ENCODE measurements around the gene RSPH3. TPM values are rescaled to one million over a fixed set of nuclear protein-coding genes. Genes with fewer than 3 reads are reported as not detected.
A peak's percentile ranks its signal among the peaks of the same experiment; 100 is the strongest.
"Not testable (repeated sequence)": the region's sequence is repeated elsewhere in the genome, so short reads cannot be mapped to it uniquely, and the experiment has no call there.

Gene RSPH3
- polyA plus RNA-seq, 1 donor (not counting 4 experiments of a cell fraction or from before 2014, with no cell fraction given): 4.4 TPM

DNA sequence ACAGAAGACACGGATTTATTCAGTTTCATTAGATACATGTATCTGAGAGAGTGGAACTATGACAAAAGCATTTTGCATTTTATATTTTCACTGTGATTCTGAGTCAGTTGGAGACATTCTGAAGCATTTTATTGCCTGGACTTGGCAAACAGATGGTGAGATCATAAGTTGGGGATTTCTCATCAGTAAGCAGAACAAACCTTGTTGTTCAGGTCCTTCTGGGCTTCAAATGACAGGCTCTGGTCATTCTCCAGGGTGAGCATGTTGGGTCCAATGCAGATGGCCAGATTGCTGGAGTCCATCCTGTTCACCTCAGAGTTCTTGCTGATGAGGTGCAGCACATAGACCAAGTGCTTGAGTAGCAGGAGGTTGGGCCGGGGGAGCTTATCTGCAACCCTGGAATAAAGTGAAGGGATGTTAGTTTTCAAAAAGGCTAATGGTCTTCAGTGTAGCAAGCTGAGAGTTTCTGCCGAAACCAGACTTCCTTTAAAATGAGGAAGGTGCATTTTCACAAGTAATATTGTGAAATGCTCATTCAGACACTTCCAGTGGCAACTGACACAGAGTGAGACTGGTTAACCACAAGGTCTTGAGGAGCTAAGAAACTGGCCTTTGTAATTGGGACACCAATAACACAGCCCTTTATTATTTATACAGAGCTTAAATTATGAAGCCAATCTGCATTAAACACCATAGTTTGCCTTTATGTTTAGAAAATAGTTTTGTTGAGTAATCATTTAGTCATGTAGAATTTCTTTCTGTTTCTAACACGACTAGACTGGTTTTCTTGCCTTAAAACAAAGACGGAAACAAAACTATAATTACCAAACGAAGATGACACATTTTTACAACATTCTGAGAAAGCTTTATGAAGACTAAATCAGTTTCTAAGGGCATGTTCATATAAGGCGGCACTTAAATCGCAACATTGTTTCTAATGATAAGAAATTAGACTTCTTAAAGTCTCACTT lies 39.2 kb upstream of the RSPH3 start:
- peak overlapping the region in 2 of 3 experiments; percentile 16 to 34 for H3K4me3 ChIP-seq (ENCODE audit: control insufficient read depth in 2 of 3, extremely low read depth in 1 of 3, insufficient read depth in 2 of 3, low read depth in 1 of 3, low read length in 3 of 3)
- H3K27me3 ChIP-seq (ENCODE audit: control insufficient read depth, extremely low read depth, insufficient read depth, low read length): no peaks in the 10 kb centered on the region
- FAIRE-seq: peak; percentile 83
- dilution Hi-C loops (cut with MboI; ENCODE audit: extremely low pct_ligation_motif_present, low sequenced_read_pairs): no loop called here
- no peaks in the 10 kb centered on the region for H4K20me1 ChIP-seq (ENCODE audit: control insufficient read depth, extremely low read depth, insufficient read depth, low read length)
- H3K79me2 ChIP-seq (ENCODE audit: control insufficient read depth, insufficient read depth, low read length): no peaks in the 10 kb centered on the region
- peaks cover 32% of the 10 kb centered on the region for H3K4me1 ChIP-seq (ENCODE audit: control insufficient read depth, extremely low read depth, insufficient read depth, low read length)
- TF ChIP-seq, protein P1, sequence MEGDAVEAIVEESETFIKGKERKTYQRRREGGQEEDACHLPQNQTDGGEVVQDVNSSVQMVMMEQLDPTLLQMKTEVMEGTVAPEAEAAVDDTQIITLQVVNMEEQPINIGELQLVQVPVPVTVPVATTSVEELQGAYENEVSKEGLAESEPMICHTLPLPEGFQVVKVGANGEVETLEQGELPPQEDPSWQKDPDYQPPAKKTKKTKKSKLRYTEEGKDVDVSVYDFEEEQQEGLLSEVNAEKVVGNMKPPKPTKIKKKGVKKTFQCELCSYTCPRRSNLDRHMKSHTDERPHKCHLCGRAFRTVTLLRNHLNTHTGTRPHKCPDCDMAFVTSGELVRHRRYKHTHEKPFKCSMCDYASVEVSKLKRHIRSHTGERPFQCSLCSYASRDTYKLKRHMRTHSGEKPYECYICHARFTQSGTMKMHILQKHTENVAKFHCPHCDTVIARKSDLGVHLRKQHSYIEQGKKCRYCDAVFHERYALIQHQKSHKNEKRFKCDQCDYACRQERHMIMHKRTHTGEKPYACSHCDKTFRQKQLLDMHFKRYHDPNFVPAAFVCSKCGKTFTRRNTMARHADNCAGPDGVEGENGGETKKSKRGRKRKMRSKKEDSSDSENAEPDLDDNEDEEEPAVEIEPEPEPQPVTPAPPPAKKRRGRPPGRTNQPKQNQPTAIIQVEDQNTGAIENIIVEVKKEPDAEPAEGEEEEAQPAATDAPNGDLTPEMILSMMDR (optimal IDR thresholded peaks at IDR 0.05 in 1 of 3, IDR thresholded peaks at IDR 0.05 in 1 of 3, conservative IDR thresholded peaks at IDR 0.05 in 1 of 3; ENCODE audit: extremely low read depth in 1 of 3, insufficient read depth in 2 of 3, low read length in 3 of 3): no peak
- no peak for TF ChIP-seq EZH2 (IDR thresholded peaks at IDR 0.05; ENCODE audit: low read length)
- peak overlapping the region; percentile 94 for H3K27ac ChIP-seq (ENCODE audit: control insufficient read depth, insufficient read depth, low read length)
- no peaks in the 10 kb centered on the region for H3K9me1 ChIP-seq (ENCODE audit: control insufficient read depth, extremely low read depth, insufficient read depth, low read length)
- DNase-seq (ENCODE audit: low read depth, low spot score): peak; percentile 38
- H2AFZ ChIP-seq (ENCODE audit: control insufficient read depth, low read length): peak overlapping the region; percentile 50
- no peaks in the 10 kb centered on the region for H3K36me3 ChIP-seq (ENCODE audit: control insufficient read depth in 2 of 2, extremely low read depth in 1 of 2, insufficient read depth in 2 of 2, low read length in 2 of 2)
- H3K9me3 ChIP-seq (ENCODE audit: control insufficient read depth, low read depth, low read length): no peaks in the 10 kb centered on the region
- H3K9ac ChIP-seq (ENCODE audit: control insufficient read depth, extremely low read depth, insufficient read depth, low read length): peak overlapping the region; percentile 70
- peak overlapping the region; percentile 74 for H3K4me2 ChIP-seq (ENCODE audit: control insufficient read depth, extremely low read depth, insufficient read depth, low read depth, low read length)

DNA sequence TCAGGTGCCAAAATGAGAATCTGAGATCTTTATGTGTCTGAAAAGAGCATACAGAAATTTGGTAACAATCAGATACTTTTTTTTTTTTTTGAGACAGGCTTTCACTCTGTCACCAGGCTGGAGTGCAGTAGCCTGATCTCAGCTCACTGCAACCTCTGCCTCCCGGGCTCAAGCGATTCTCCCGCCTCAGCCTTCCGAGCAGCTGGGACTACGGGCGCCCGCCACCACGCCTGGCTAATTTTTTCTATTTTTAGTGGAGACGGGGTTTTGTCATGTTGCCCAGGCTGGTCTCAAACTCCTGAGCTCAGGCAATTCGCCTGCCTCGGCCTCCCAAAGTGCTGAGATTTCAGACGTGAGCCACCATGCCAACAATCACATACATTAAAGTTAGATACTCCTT lies 38.3 kb upstream of the RSPH3 start:
- Histone ChIP-seq H3K9ac (ENCODE audit: control insufficient read depth, extremely low read depth, insufficient read depth, low read length) (peak overlapping the region; percentile 70), H3K27ac (ENCODE audit: control insufficient read depth, insufficient read depth, low read length) (peak overlapping the region; percentile 94), H3K4me2 (ENCODE audit: control insufficient read depth, extremely low read depth, insufficient read depth, low read depth, low read length) (peak overlapping the region; percentile 74), H3K4me1 (ENCODE audit: control insufficient read depth, extremely low read depth, insufficient read depth, low read length) (peaks cover 32% of the 10 kb centered on the region)
- H2AFZ ChIP-seq (ENCODE audit: control insufficient read depth, low read length); H3K79me2 ChIP-seq (ENCODE audit: control insufficient read depth, insufficient read depth, low read length); dilution Hi-C loops (cut with MboI; ENCODE audit: extremely low pct_ligation_motif_present, low sequenced_read_pairs); H3K36me3 ChIP-seq (ENCODE audit: control insufficient read depth in 2 of 2, extremely low read depth in 1 of 2, insufficient read depth in 2 of 2, low read length in 2 of 2); H4K20me1 ChIP-seq (ENCODE audit: control insufficient read depth, extremely low read depth, insufficient read depth, low read length); DNase-seq (ENCODE audit: low read depth, low spot score); H3K9me1 ChIP-seq (ENCODE audit: control insufficient read depth, extremely low read depth, insufficient read depth, low read length); H3K27me3 ChIP-seq (ENCODE audit: control insufficient read depth, extremely low read depth, insufficient read depth, low read length); FAIRE-seq; H3K4me3 ChIP-seq (ENCODE audit: control insufficient read depth in 2 of 3, extremely low read depth in 1 of 3, insufficient read depth in 2 of 3, low read depth in 1 of 3, low read length in 3 of 3); H3K9me3 ChIP-seq (ENCODE audit: control insufficient read depth, low read depth, low read length): not testable (repeated sequence)

Data from keratinocyte (primary cell).